ENCODE data around the gene MARCHF6. TPM values are rescaled to one million over a fixed set of nuclear protein-coding genes. Genes with fewer than 3 reads are reported as not detected.
"Not testable (repeated sequence)": the region's sequence is repeated elsewhere in the genome, so short reads cannot be mapped to it uniquely, and the experiment has no call there.

Gene MARCHF6
- total RNA-seq, 1 donor from 2014 or later = 81.9 TPM

- intact Hi-C loops (cut with micrococcal nuclease) = no loop called here
Measured at GRCh38 chr5:10323588-10324488, 29.7 kb upstream of the MARCHF6 start.

- intact Hi-C loops (cut with micrococcal nuclease) = no loop called here
Measured at GRCh38 chr5:10324518-10325370, 28.8 kb upstream of the MARCHF6 start.

- intact Hi-C loops (cut with micrococcal nuclease) = no loop called here
Measured at GRCh38 chr5:10328323-10328722, 25.2 kb upstream of the MARCHF6 start.

GRCh38 chr5:10329446-10329819 is 24.1 kb upstream of the MARCHF6 start:
- intact Hi-C loops (cut with micrococcal nuclease) = no loop called here

- intact Hi-C loops (cut with micrococcal nuclease) = no loop called here
Measured at GRCh38 chr5:10329820-10330481, 23.5 kb upstream of the MARCHF6 start.

GRCh38 chr5:10330511-10331230 is 22.8 kb upstream of the MARCHF6 start:
- intact Hi-C loops (cut with micrococcal nuclease) = no loop called here

- intact Hi-C loops (cut with micrococcal nuclease) = no loop called here
Measured at GRCh38 chr5:10331341-10331796, 22.1 kb upstream of the MARCHF6 start.

- intact Hi-C loops (cut with micrococcal nuclease) = no loop called here
Measured at GRCh38 chr5:10332301-10332700, 21.2 kb upstream of the MARCHF6 start.

- intact Hi-C loops (cut with micrococcal nuclease) = no loop called here
Measured at GRCh38 chr5:10333154-10334006, 20.1 kb upstream of the MARCHF6 start.

- intact Hi-C loops (cut with micrococcal nuclease) = no loop called here
Measured at GRCh38 chr5:10334831-10335230, 18.7 kb upstream of the MARCHF6 start.

GRCh38 chr5:10335711-10336470 is 17.6 kb upstream of the MARCHF6 start:
- intact Hi-C loops (cut with micrococcal nuclease) = no loop called here

- intact Hi-C loops (cut with micrococcal nuclease) = no loop called here
Measured at GRCh38 chr5:10337107-10337506, 16.4 kb upstream of the MARCHF6 start.

- intact Hi-C loops (cut with micrococcal nuclease) = no loop called here
Measured at GRCh38 chr5:10337986-10338385, 15.5 kb upstream of the MARCHF6 start.

GRCh38 chr5:10338686-10339057 is 14.8 kb upstream of the MARCHF6 start:
- intact Hi-C loops (cut with micrococcal nuclease) = no loop called here

- intact Hi-C loops (cut with micrococcal nuclease) = no loop called here
Measured at GRCh38 chr5:10339058-10339811, 14.3 kb upstream of the MARCHF6 start.

GRCh38 chr5:10339958-10340357 is 13.5 kb upstream of the MARCHF6 start:
- intact Hi-C loops (cut with micrococcal nuclease) = no loop called here

GRCh38 chr5:10343486-10343885 is 10.0 kb upstream of the MARCHF6 start:
- intact Hi-C loops (cut with micrococcal nuclease) = no loop called here

GRCh38 chr5:10344461-10345106 is 8.9 kb upstream of the MARCHF6 start:
- intact Hi-C loops (cut with micrococcal nuclease) = not testable (repeated sequence)

All from T-helper 2 cell treated with Interferon-gamma antibody and Interleukin-4, amounts not matched to agents 100 ng/mL and 5 ng/mL, for 36 hours (primary cell).